IMR-90 (cell line): ENCODE results near the gene RPL15. TPM values are rescaled to one million over a fixed set of nuclear protein-coding genes. Genes with fewer than 3 reads are reported as not detected.

Source experiments
- ATAC-seq: fragments of 200-7000 bp; cut with Tn5 transposase; 2 replicates; pipeline ENCODE4 v1.9.1; 2020; ENCODE audit warnings: low read depth, mild to moderate bottlenecking, moderate library complexity
- BruUV-seq: library from RNA; stranded (reverse); fragments of 400-500 nt; replicated peaks from 2 replicates; lab custom pipeline; 2021; lab: Mats Ljungman, UMichigan
- CTCF ChIA-PET: fragments of 300-600 bp; formaldehyde crosslinking; extraction: SDS; loops from one replicate; lab custom pipeline; 2021; ENCODE audit warnings: antibody characterized with exemption; lab: Yijun Ruan, JAX
- POLR2A ChIA-PET: fragments of 300-600 bp; sonication (Branson Sonifier 250); formaldehyde crosslinking; loops from one replicate; lab custom pipeline; 2022; ENCODE audit warnings: antibody characterized with exemption; ENCODE audit not compliant: unreplicated experiment; lab: Charles Lee
- DNase-seq: peaks from one replicate; pipeline ENCODE4 v3.0.0; 2013
- H2AFZ ChIP-seq: replicated peaks from 2 replicates; pipeline ENCODE3; 2013; ENCODE audit warnings: low read length, mild to moderate bottlenecking; ENCODE audit not compliant: poor library complexity
- H2AK5ac ChIP-seq: 2 replicates; pipeline ENCODE4 v1.6.1; 2013; ENCODE audit warnings: low read depth, low read length, inconsistent platforms
- H2AK9ac ChIP-seq: replicated peaks from 2 replicates; pipeline ENCODE3; 2013; ENCODE audit warnings: mild to moderate bottlenecking, low read depth, low read length, moderate library complexity; ENCODE audit not compliant: poor library complexity
- H2BK120ac ChIP-seq: 2 replicates; pipeline ENCODE4 v1.6.1; 2013; ENCODE audit warnings: low read depth, low read length, inconsistent platforms
- H2BK15ac ChIP-seq: 3 replicates; pipeline ENCODE4 v1.6.1; 2013; ENCODE audit warnings: low read depth, low read length, inconsistent platforms
- H2BK20ac ChIP-seq: 2 replicates; pipeline ENCODE4 v1.6.1; 2013; ENCODE audit warnings: low read depth, mild to moderate bottlenecking, inconsistent platforms, low read length, moderate library complexity
- H2BK5ac ChIP-seq: 2 replicates; pipeline ENCODE4 v1.6.1; 2013; ENCODE audit warnings: mild to moderate bottlenecking, low read depth, low read length, inconsistent platforms; ENCODE audit not compliant: poor library complexity, severe bottlenecking
- H3K14ac ChIP-seq: replicated peaks from 2 replicates; pipeline ENCODE4 v1.6.1; 2013; ENCODE audit warnings: low read depth, low read length, inconsistent platforms
- H3K18ac ChIP-seq: 2 replicates; pipeline ENCODE4 v1.6.1; 2013; ENCODE audit warnings: low read depth, low read length, control low read depth
- H3K23ac ChIP-seq: 2 replicates; pipeline ENCODE4 v1.6.1; 2013; ENCODE audit warnings: low read depth, low read length, inconsistent platforms
- H3K27ac ChIP-seq: 2 replicates; pipeline ENCODE4 v1.5.1; 2013; ENCODE audit warnings: mild to moderate bottlenecking, control low read depth, low read length; ENCODE audit not compliant: insufficient read depth
- H3K27me3 ChIP-seq: 2 replicates; pipeline ENCODE4 v1.6.1; 2013; ENCODE audit warnings: low read length; ENCODE audit not compliant: control insufficient read depth, insufficient read depth
- H3K36me3 ChIP-seq: 2 replicates; pipeline ENCODE4 v1.6.1; 2013; ENCODE audit warnings: low read length, mixed read lengths; ENCODE audit not compliant: control insufficient read depth, insufficient read depth
- H3K4ac ChIP-seq: 2 replicates; pipeline ENCODE4 v1.6.1; 2013; ENCODE audit warnings: low read depth, low read length, inconsistent platforms
- H3K4me1 ChIP-seq: 2 replicates; pipeline ENCODE4 v1.6.1; 2013; ENCODE audit warnings: low read length, mixed read lengths; ENCODE audit not compliant: control insufficient read depth, insufficient read depth
- H3K4me2 ChIP-seq: 2 replicates; pipeline ENCODE4 v1.6.1; 2013; ENCODE audit warnings: low read depth, mild to moderate bottlenecking, control low read depth, low read length, moderate library complexity
- H3K4me3 ChIP-seq: 2 replicates; pipeline ENCODE4 v1.5.1; 2013; ENCODE audit warnings: low read depth, mild to moderate bottlenecking, control low read depth, low read length, moderate library complexity; ENCODE audit not compliant: insufficient read depth
- H3K56ac ChIP-seq: 2 replicates; pipeline ENCODE4 v1.6.1; 2013; ENCODE audit warnings: low read length, inconsistent platforms; ENCODE audit not compliant: insufficient read depth; ENCODE audit errors: extremely low read depth
- H3K79me1 ChIP-seq, 2 experiments: 2 replicates each; pipeline ENCODE4 v1.6.1; 2013; ENCODE audit warnings: low read length in 2 of 2, inconsistent platforms in 1 of 2, low read depth in 1 of 2
- H3K9ac ChIP-seq: 2 replicates; pipeline ENCODE4 v1.6.1; 2013; ENCODE audit warnings: low read depth, low read length, control low read depth
- H3K9me1 ChIP-seq: 2 replicates; pipeline ENCODE4 v1.6.1; 2013; ENCODE audit warnings: low read length, inconsistent platforms; ENCODE audit not compliant: insufficient read depth
- H3K9me3 ChIP-seq: 2 replicates; pipeline ENCODE4 v1.6.1; 2013; ENCODE audit warnings: low read length; ENCODE audit not compliant: control insufficient read depth, insufficient read depth
- H4K20me1 ChIP-seq: 2 replicates; pipeline ENCODE4 v1.6.1; 2013; ENCODE audit warnings: low read length, inconsistent platforms; ENCODE audit not compliant: insufficient read depth
- H4K5ac ChIP-seq: 2 replicates; pipeline ENCODE4 v1.6.1; 2013; ENCODE audit warnings: mild to moderate bottlenecking, low read depth, low read length, control low read depth
- H4K8ac ChIP-seq, 2 experiments: 2 replicates each; pipeline ENCODE4 v1.6.1; 2013; ENCODE audit warnings: low read depth in 2 of 2, low read length in 2 of 2, control low read depth in 1 of 2, inconsistent platforms in 1 of 2
- H4K91ac ChIP-seq: 2 replicates; pipeline ENCODE4 v1.6.1; 2013; ENCODE audit warnings: low read depth, low read length, inconsistent platforms; ENCODE audit not compliant: insufficient read depth
- BHLHE40 ChIP-seq: fragments of 150-350 bp; IDR thresholded peaks from 2 replicates; pipeline ENCODE4 v1.6.1; 2016; ENCODE audit warnings: mild to moderate bottlenecking, low read depth, low read length
- CEBPB ChIP-seq: IDR thresholded peaks from 2 replicates; pipeline ENCODE4 v1.6.1; 2012; ENCODE audit warnings: low read depth, low read length, improper control_type of control experiment
- CHD1 ChIP-seq: IDR thresholded peaks from 2 replicates; pipeline ENCODE4 v1.6.1; 2012; ENCODE audit warnings: low read depth, low read length, improper control_type of control experiment
- CTCF ChIP-seq: conservative IDR thresholded peaks from 2 replicates; pipeline ENCODE4 v1.5.1; 2012; ENCODE audit warnings: mild to moderate bottlenecking, low read depth, low read length, improper control_type of control experiment
- ELK1 ChIP-seq: fragments of 150-350 bp; IDR thresholded peaks from 2 replicates; pipeline ENCODE4 v1.6.1; 2016; ENCODE audit warnings: low read depth, mild to moderate bottlenecking, low read length, moderate library complexity, borderline replicate concordance
- FOS ChIP-seq: fragments of 150-350 bp; IDR thresholded peaks from 2 replicates; pipeline ENCODE4 v1.6.1; 2016; ENCODE audit warnings: low read depth, low read length
- MAFK ChIP-seq: IDR thresholded peaks from 2 replicates; pipeline ENCODE4 v1.6.1; 2012; ENCODE audit warnings: low read depth, low read length, improper control_type of control experiment
- MAZ ChIP-seq: IDR thresholded peaks from 2 replicates; pipeline ENCODE4 v1.6.1; 2012; ENCODE audit warnings: low read depth, mild to moderate bottlenecking, low read length, improper control_type of control experiment, moderate library complexity, borderline replicate concordance
- MXI1 ChIP-seq: IDR thresholded peaks from 2 replicates; pipeline ENCODE4 v1.6.1; 2012; ENCODE audit warnings: low read depth, mild to moderate bottlenecking, low read length, moderate library complexity, borderline replicate concordance
- NFE2L2 ChIP-seq: fragments of 150-350 bp; IDR thresholded peaks from 2 replicates; pipeline ENCODE4 v1.6.1; 2016; ENCODE audit warnings: low read depth, mild to moderate bottlenecking, low read length
- POLR2A ChIP-seq: IDR thresholded peaks from 2 replicates; pipeline ENCODE4 v1.6.1; 2012; ENCODE audit warnings: mild to moderate bottlenecking, low read depth, low read length
- RAD21 ChIP-seq: IDR thresholded peaks from 2 replicates; pipeline ENCODE4 v1.6.1; 2012; ENCODE audit warnings: low read length, improper control_type of control experiment
- RCOR1 ChIP-seq: IDR thresholded peaks from 2 replicates; pipeline ENCODE4 v1.6.1; 2012; ENCODE audit warnings: mild to moderate bottlenecking, low read length, improper control_type of control experiment; ENCODE audit not compliant: insufficient replicate concordance
- RFX5 ChIP-seq: IDR thresholded peaks from 2 replicates; pipeline ENCODE4 v1.8.0; 2012; ENCODE audit warnings: low read depth, mild to moderate bottlenecking, low read length, moderate library complexity
- SMC3 ChIP-seq: fragments of 150-350 bp; IDR thresholded peaks from 2 replicates; pipeline ENCODE4 v1.6.1; 2016; ENCODE audit warnings: low read depth, mild to moderate bottlenecking, antibody characterized with exemption, low read length, moderate library complexity
- USF2 ChIP-seq: fragments of 150-350 bp; IDR thresholded peaks from 2 replicates; pipeline ENCODE4 v1.6.1; 2017; ENCODE audit warnings: mild to moderate bottlenecking, antibody characterized with exemption, low read length, low read depth
- WGBS, 2 experiments: methylation state at CpG; one replicate each; pipeline versions ENCODE4 v1.1.5 to v1.1.7; 2013; ENCODE audit warnings: missing lambda C conversion rate in 2 of 2; ENCODE audit not compliant: insufficient read length in 1 of 2; ENCODE audit errors: extremely low coverage in 2 of 2; 5-methylcytosine and 5-hydroxymethylcytosine counted together
- dilution Hi-C: fragments of 300-500 bp; cut with HindIII; formaldehyde crosslinking; loops from one replicate; pipeline ENCODE4 v1.14.3; 2018; ENCODE audit warnings: low sequenced_read_pairs; ENCODE audit not compliant: unreplicated experiment
- in situ Hi-C: fragments of 300-500 bp; cut with MboI; formaldehyde crosslinking; loops from 3 replicates; pipeline ENCODE4 v1.14.3; 2019; ENCODE audit warnings: low sequenced_read_pairs, inconsistent platforms, mixed read lengths
- intact Hi-C: fragments of 100-400 bp; cut with micrococcal nuclease; formaldehyde crosslinking; loops from 2 replicates; pipeline ENCODE4 v1.10.0; 2022
- polyA plus RNA-seq, 3 experiments: library from polyadenylated mRNA; depleted of rRNA; stranded (reverse); fragments of >200 nt; gene quantifications; 2 replicates each; pipeline ENCODE4 v1.2.3, GENCODE V29; 2012; ENCODE audit warnings: low replicate concordance in 1 of 3
- total RNA-seq: library from RNA; depleted of rRNA; stranded (reverse); fragments of >200 nt; gene quantifications from 2 replicates; pipeline ENCODE4 v1.2.3, GENCODE V29; 2012

RPL15 gene
- total and polyA plus RNA-seq, 2 of the 4 experiments (the other 2 are of a cell fraction), result 1,419 to 4,701 TPM

GRCh38 chr3:23876923-23877322 lies 40.0 kb upstream of the RPL15 start:
- Histone ChIP-seq H3K9me1 (peaks cover 5% of the 10 kb centered on the region), H3K56ac (no peak overlapping the region), H4K5ac (no peak overlapping the region), H4K8ac (no peak overlapping the region), H4K20me1 (peaks cover 40% of the 10 kb centered on the region), H2AK5ac (no peak overlapping the region), H3K23ac (no peak overlapping the region), H3K27ac (no peak overlapping the region), H2BK20ac (no peak overlapping the region), H2AFZ (no peak overlapping the region), H4K91ac (no peak overlapping the region), H2BK5ac (no peak overlapping the region), H3K79me1 (peaks cover 19 to 71% of the 10 kb centered on the region in 2 experiments), H3K9ac (no peak overlapping the region), H3K4ac (no peak overlapping the region), H3K4me2 (no peak overlapping the region), H3K9me3 (no peaks in the 10 kb centered on the region), H3K14ac (no peak overlapping the region), H3K18ac (no peak overlapping the region), H2AK9ac (no peak overlapping the region), H3K36me3 (peaks cover 3% of the 10 kb centered on the region; the same call in 1 of the 2 replicates), H3K27me3 (no peaks in the 10 kb centered on the region), H2BK15ac (no peak overlapping the region), H2BK120ac (no peak overlapping the region), H3K4me1 (peaks cover 16% of the 10 kb centered on the region), H3K4me3 (no peak overlapping the region)
- TF ChIP-seq CHD1 (no peak), NFE2L2 (no peak), RCOR1 (no peak), SMC3 (no peak), POLR2A (no peak), BHLHE40 (no peak), RAD21 (no peak), USF2 (no peak), ELK1 (no peak), MAFK (no peak), CTCF (no peak), MXI1 (no peak), CEBPB (no peak), MAZ (no peak), FOS (no peak), RFX5 (no peak)
- no peak for DNase-seq
- ChIA-PET CTCF (interaction anchor here (1.6 kb wide), 1 partner anchor 12 kb away, joined by 5 read pairs; no protein-coding TSS in a partner anchor), POLR2A (interaction anchor here (1.5 kb wide), 1 partner anchor 40 kb away, joined by 6 read pairs; the partner anchor contains the start of genes NKIRAS1 and RPL15)
- no peak for ATAC-seq
- dilution Hi-C loops (no loop called here), in situ Hi-C loops (loop anchor here (25.0 kb wide), 2 partner anchors 360 to 810 kb away; no protein-coding TSS in a partner anchor), intact Hi-C loops (loop anchor here (10.0 kb wide), 2 partner anchors 162 to 672 kb away; partner anchors contain the start of gene UBE2E2)
- WGBS, 2 experiments, result no CpG with 5 or more reads among the region's 2 CpGs
- no TSS peak for BruUV-seq
